ENCODE results near the gene PRR14.

PRR14 gene

GRCh38 chr16:30650369-30651123 lies at the start of gene PRR14:
Gene PRR14, plus strand, starts transcription at chr16:30650960. Its CDS starts 686 bp downstream, at chr16:30651646.
- DNase-seq (ENCODE audit: low spot score) = peak; percentile 100

GRCh38 chr16:30601966-30602365 lies 48.8 kb upstream of the PRR14 start:
- no peak for DNase-seq (ENCODE audit: low spot score)

DNA sequence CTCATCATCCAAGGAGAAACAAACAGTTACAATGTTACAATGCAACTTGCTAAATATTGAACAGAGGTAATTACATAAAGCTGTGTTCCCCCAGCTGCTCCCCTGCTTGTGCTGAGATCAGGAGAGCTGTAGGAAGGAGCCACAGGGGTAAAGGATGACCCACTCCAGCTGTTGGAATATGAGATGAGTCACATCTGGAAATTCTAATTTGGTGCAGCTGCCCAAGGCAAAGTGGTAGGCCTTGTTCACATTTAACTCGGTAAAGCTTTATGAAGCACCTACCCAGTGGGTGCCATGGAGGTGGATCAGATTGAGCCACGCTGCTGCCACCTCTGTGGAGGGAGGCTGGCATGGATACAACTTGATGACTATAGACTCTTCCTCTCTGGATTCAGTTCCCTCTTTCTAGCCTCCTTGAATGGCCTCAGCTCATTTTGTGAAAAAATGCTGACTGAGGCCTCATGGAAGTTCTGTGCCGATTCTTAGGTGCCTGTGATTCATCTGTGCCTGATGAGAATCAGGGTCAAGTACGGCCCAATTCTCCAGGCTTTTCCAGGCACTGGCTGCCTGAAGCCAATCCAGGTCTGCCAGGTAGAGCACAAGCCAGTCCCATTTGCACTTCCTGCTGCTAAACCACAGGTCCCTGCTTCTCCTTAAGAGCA lies 48.0 kb upstream of the PRR14 start:
- peak; percentile 57 for DNase-seq (ENCODE audit: low spot score)

- no peak for DNase-seq (ENCODE audit: low spot score)
These were observed 46.8 kb upstream of the PRR14 start for GRCh38 chr16:30603945-30604315.

- peak; percentile 39 for DNase-seq (ENCODE audit: low spot score)
These were observed 46.3 kb upstream of the PRR14 start for GRCh38 chr16:30604316-30604947.

- DNase-seq (ENCODE audit: low spot score) = no peak
These were observed 45.6 kb upstream of the PRR14 start for GRCh38 chr16:30605158-30605557.

GRCh38 chr16:30606004-30606403 lies 44.8 kb upstream of the PRR14 start:
- DNase-seq (ENCODE audit: low spot score) = no peak

- DNase-seq (ENCODE audit: low spot score) = peak; percentile 54
These were observed 41.5 kb upstream of the PRR14 start for GRCh38 chr16:30609002-30609925.

DNA sequence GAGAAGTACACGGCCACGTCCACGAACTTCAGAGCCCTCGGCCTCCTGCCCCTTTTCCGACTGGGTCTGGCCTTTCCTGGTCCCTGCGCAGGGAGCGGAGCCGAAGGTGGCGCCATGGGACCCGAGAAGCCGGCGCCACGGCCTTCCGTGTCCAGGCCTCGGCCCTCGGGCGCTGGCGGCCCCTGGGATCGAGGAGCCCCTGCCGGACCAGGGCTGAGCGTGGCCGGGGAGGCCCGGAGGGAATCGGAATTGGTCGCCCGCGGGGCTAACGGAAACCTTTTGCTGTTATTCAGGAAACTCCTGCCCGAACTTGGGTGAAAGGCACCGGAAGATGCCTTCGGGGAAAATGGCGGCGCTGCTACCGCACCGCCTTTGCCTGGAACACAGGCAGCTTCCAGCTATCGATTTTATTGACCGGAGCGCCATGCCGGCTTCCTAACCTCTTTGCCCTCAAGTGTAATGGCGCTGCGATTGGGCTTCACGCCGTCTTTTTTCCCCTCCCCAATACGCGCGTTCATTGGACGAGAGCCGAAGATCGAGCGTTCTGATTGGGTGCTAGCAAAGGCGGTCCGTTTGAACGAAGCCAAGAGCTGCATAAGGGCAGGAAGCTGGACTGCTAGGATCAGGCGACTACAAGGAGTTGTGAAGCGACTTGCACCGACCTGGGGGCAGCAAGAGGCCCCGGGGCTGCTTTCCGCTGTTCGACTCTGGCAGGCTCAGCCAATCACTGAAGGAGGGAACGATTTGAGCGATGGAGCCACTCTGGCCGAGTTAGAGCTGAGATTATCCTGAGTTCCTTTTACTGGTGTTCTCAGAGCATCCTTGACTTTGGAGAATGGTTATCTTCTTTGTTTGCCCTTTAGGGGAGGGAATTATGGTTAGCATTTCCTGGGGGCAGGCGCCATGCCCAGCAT lies 40.6 kb upstream of the PRR14 start, which contains the start of gene ZNF689:
TSS of gene ZNF689 (minus strand) at position 464 of the 914 bp plus-strand sequence. CDS start at position 116, 348 bp downstream.
- DNase-seq (ENCODE audit: low spot score) = peak; percentile 97

DNA sequence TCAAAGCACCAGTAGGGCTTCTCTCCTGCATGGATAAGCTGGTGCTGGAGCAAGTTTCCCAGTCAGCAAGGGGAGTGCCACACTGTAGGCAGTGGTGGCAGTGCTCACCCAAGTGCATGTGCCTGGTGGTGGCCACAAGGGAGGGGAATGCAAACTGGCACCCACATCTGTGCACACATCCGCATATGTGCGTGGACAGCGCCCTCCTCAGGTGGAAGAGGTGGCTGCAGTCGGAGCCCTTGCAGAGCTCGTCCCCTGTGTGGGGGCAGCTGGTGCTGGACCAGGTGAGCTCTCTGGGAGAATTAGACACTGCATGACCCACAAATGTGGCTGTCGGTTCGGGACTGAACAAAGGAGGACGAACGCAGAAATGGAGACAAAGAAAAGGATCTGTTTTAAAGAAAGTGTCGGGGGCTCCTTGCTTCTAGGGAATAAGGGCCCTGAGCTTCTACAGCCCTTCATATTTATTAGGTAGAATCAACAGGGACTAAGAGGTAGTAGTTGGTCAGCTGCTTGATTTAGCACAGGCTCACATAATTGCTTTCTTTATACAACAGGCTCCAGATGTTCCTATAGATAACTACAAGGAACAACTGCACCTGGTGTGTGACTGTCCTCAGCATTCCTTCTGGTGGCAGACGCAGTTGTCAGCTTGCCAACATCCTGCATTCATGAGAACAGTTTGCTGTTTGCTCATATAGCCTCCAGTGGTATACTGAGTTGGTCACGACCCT lies 35.2 kb upstream of the PRR14 start:
- DNase-seq (ENCODE audit: low spot score) = no peak

DNA sequence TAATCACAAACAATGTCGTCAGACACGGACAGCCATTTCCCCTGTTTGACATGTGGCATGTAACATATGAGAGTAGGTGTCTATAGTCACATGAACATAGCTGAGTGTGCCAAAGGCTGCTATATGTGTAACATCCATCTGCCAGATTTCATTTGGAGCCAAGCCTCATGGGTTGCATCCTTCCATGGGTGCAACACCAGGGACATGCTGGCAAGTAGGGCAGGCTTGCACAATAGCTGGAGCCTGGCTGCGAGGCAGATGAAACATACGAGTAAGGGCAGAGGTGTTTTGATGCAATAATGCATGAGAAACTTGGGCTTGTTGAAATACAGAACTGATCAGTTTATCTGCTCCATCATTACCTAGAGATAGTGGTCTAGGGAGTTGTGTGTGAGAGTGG lies 31.6 kb upstream of the PRR14 start:
- peak; percentile 27 for DNase-seq (ENCODE audit: low spot score)

DNA sequence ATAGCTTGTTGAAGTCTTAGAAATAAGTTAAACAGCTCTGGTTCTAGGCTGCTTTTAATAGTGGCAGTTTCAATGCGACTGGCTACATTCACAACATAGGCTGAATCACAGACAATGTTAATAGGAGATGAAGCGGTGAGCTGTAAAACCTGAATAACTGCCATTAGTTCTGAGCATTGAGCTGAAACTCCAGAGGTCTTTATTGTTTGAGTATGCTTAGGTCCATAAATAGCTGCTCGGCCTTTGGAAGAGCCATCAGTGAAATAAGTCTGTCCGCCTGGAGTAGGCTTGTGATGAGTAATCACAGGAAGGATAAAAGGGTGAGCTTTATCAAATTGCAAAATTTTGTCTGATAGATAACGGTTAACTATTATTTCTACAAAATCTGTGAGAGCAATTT lies 31.1 kb upstream of the PRR14 start:
- DNase-seq (ENCODE audit: low spot score) = peak; percentile 80

DNA sequence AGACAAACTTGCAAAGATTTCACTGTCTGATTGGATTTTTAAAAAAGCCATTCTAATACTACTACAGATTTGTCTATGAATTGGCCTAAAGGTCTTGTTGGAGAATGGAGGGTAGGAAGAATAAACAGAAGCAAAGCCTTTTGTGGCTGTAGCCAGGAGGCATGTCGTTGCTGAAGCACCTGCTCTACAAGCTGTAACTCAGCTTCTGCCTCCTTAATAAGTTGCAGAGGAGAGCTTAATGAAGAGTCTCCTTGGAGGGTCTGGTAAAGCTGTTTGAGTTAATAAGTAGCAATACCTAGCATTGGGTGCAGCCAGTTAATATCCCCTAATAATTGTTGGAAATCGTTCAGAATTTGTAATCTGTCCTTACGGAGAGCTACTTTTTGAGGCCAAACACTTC lies 30.6 kb upstream of the PRR14 start:
- no peak for DNase-seq (ENCODE audit: low spot score)

GRCh38 chr16:30621765-30622164 lies 29.0 kb upstream of the PRR14 start:
- DNase-seq (ENCODE audit: low spot score) = no peak

GRCh38 chr16:30622455-30623032 lies 28.2 kb upstream of the PRR14 start:
- DNase-seq (ENCODE audit: low spot score) = no peak

GRCh38 chr16:30623536-30624283 lies 27.1 kb upstream of the PRR14 start:
- DNase-seq (ENCODE audit: low spot score) = no peak

DNA sequence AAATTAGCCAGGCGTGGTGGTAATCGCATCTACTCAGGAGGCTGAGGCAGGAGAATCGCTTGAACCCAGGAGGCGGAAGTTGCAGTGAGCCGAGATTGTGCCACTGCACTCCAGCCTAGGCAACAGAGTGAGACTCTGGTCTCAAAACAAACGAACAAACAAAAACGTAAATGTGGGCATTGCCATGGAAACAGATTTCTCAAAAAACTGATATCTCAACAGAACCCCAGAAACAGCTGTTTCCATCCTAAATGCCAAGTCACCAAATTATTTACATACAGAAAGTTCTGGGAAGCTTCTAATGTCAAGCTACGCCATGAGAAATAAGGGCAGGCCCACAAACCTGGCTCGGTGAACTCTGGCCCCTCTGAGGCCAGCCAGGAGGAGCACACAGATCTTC lies 24.5 kb upstream of the PRR14 start:
- no peak for DNase-seq (ENCODE audit: low spot score)

DNA sequence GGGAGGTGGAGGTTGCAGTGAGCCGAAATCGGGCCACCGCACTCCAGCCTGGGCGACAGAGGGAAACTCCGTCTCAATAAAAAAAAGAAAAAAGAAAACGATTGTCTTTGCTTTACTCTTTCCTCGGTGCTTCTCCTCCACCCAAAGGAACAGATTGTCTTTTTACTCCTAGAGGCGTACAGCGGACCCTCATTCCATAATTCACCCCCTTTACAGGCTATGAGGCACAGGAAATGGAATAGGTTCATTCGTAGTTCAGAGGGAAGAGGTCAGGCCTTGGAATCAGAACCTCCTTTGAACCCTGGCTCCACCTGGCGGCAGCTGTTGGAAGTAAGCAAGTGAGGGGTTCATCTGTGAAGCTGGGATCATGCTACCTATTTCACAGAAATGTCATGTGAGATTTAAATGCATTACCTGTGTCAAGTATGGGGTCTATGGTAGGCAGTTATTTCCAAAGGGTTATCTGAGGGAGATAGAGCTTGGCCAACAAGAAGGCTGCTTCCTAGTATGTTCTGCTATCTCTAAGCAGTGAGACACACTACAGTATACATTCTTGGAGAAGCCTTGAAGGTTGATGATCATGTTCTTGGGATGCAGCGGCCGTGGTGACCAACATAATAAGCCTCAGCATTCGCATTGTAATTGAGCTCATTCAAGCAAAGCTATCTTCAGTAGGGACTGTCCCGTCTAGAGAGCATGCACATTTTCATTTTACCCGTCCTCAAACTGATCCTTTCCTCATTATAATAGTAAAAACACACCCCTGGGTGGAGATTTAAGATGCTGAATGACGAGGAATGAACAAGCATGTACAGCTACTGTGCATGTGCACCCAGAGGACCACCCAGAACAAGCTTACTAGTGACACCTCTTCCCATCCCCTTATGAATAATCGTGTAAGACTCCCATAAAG lies 21.9 kb upstream of the PRR14 start:
- DNase-seq (ENCODE audit: low spot score) = peak; percentile 76

Measured in kidney tubule cell (primary cell).